ENCODE results near the gene RBM17. TPM values are rescaled to one million over a fixed set of nuclear protein-coding genes. Genes with fewer than 3 reads are reported as not detected.

RBM17 gene
- total and polyA plus RNA-seq, 2 of the 13 experiments (the other 11 are each of a cell fraction or from before 2014, with no cell fraction given), result 30.7 to 77.5 TPM

DNA sequence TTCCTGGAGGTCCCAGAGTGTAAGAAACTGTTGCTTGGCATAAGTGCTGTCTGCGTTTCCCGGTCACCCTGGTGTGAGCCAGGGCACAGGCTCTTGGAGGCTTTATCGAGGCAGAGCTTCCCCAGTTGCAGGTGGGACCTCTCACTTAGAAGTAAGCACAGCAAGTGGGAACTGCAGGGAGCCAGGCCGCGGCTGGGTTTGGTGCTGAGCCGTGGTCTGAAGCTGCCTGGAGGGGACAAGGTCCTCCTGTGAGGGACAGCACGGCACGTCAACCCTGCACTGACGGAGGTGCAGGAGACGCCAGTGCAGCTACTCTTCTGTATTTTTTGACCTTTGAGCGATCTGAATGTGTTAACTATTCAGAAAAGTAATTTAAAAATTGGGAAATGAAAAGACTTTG, 58.1 kb downstream of the RBM17 start (continued):
- TF ChIP-seq SATB2 (CRISPR knock-in tag; IDR thresholded peaks at IDR 0.05), result no peak
- TF ChIP-seq ZNF552 (CRISPR knock-in tag; IDR thresholded peaks at IDR 0.05; ENCODE audit: borderline replicate concordance), result no peak

DNA sequence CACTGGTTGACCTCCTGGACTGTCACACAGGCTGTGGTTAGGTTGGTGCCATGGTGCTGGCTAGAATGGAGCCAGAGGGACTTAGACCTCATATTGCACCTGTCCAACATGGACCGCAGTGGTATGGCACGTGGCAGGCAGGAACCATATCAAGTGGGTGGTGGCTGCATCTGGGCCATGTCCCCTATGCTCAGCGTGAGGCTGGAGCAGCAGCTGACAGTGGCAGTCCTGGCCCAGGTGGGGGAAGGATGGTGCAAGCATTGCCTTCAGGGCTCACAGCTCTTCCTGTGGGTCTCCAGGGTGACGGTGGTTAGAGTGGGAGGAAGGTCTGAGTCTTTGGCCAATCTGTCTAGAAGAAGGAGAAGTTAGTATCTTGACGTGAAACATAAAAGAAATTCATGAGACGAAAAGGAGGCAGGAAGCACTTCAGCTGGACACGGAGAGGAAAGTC, 59.4 kb downstream of the RBM17 start:
- Histone ChIP-seq H3K27ac (ENCODE audit: extremely low read length, insufficient read depth, low read length) (no peak overlapping the region), H3K4me2 (ENCODE audit: low read depth, low read length) (no peak overlapping the region), H3K4me3 (replicated peaks in 1 of 3; ENCODE audit: insufficient read depth in 1 of 3, low read depth in 2 of 3, low read length in 3 of 3) (no peak overlapping the region), H2AFZ (ENCODE audit: low read length) (no peak overlapping the region), H3K79me2 (ENCODE audit: insufficient read depth, low read length) (no peaks in the 10 kb centered on the region), H3K4me1 (ENCODE audit: insufficient read depth, low read length) (peaks cover 40% of the 10 kb centered on the region), H3K9ac (ENCODE audit: insufficient read depth, low read depth, low read length) (no peak overlapping the region), H3K9me3 (ENCODE audit: low read length) (no peaks in the 10 kb centered on the region), H3K36me3 (replicated peaks in 1 of 2; ENCODE audit: control insufficient read depth in 1 of 2, insufficient read depth in 2 of 2, low read length in 2 of 2) (no peaks in the 10 kb centered on the region), H3K27me3 (ENCODE audit: control insufficient read depth in 1 of 2, insufficient read depth in 2 of 2, low read length in 2 of 2) (peaks cover 0 to 26% of the 10 kb centered on the region in 2 experiments; a peak in 4 of 5 replicates), H4K20me1 (ENCODE audit: insufficient read depth, low read length) (no peaks in the 10 kb centered on the region)
- in situ Hi-C loops (cut with HindIII; ENCODE audit: extremely low pct_ligation_motif_present, low pct_unique_long_range_greater_than_20kb) (no loop called here), intact Hi-C loops (cut with micrococcal nuclease; ENCODE audit: unreplicated experiment) (no loop called here)
- WGBS (ENCODE audit: low lambda C conversion rate), result 78% methylated on average over 6 of the region's 7 CpGs
- ATAC-seq, result no peak
- ChIA-PET POLR2A (no interaction called here), CTCF (ENCODE audit: low intra/inter-chr PET ratio, low total read pairs) (no interaction called here)
- FAIRE-seq, result no peak
- DNase-seq (ENCODE audit: low spot score), result no peak
- BruUV-seq (replicated peaks), result no TSS peak
- TF ChIP-seq, protein P1, sequence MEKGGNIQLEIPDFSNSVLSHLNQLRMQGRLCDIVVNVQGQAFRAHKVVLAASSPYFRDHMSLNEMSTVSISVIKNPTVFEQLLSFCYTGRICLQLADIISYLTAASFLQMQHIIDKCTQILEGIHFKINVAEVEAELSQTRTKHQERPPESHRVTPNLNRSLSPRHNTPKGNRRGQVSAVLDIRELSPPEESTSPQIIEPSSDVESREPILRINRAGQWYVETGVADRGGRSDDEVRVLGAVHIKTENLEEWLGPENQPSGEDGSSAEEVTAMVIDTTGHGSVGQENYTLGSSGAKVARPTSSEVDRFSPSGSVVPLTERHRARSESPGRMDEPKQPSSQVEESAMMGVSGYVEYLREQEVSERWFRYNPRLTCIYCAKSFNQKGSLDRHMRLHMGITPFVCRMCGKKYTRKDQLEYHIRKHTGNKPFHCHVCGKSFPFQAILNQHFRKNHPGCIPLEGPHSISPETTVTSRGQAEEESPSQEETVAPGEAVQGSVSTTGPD (CRISPR knock-in tag; IDR thresholded peaks at IDR 0.05), result peak; percentile 34; the same call in 1 of the 2 replicates
- TF ChIP-seq ZNF460 (CRISPR knock-in tag; IDR thresholded peaks at IDR 0.05; ENCODE audit: borderline replicate concordance) (no peak), ZKSCAN1 (IDR thresholded peaks at IDR 0.05; ENCODE audit: low read length) (no peak), RNF2 (conservative IDR thresholded peaks at IDR 0.05; ENCODE audit: low read depth) (no peak), ZFY (CRISPR knock-in tag; IDR thresholded peaks at IDR 0.05) (no peak), HIVEP1 (CRISPR knock-in tag; IDR thresholded peaks at IDR 0.05) (no peak)
- TF ChIP-seq, protein P2, sequence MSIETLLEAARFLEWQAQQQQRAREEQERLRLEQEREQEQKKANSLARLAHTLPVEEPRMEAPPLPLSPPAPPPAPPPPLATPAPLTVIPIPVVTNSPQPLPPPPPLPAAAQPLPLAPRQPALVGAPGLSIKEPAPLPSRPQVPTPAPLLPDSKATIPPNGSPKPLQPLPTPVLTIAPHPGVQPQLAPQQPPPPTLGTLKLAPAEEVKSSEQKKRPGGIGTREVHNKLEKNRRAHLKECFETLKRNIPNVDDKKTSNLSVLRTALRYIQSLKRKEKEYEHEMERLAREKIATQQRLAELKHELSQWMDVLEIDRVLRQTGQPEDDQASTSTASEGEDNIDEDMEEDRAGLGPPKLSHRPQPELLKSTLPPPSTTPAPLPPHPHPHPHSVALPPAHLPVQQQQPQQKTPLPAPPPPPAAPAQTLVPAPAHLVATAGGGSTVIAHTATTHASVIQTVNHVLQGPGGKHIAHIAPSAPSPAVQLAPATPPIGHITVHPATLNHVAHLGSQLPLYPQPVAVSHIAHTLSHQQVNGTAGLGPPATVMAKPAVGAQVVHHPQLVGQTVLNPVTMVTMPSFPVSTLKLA (IDR thresholded peaks at IDR 0.05), result 0 out of 2 replicates have a peak, but pooled peaks have one; percentile 8
- TF ChIP-seq, protein P3, sequence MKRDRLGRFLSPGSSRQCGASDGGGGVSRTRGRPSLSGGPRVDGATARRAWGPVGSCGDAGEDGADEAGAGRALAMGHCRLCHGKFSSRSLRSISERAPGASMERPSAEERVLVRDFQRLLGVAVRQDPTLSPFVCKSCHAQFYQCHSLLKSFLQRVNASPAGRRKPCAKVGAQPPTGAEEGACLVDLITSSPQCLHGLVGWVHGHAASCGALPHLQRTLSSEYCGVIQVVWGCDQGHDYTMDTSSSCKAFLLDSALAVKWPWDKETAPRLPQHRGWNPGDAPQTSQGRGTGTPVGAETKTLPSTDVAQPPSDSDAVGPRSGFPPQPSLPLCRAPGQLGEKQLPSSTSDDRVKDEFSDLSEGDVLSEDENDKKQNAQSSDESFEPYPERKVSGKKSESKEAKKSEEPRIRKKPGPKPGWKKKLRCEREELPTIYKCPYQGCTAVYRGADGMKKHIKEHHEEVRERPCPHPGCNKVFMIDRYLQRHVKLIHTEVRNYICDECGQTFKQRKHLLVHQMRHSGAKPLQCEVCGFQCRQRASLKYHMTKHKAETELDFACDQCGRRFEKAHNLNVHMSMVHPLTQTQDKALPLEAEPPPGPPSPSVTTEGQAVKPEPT (CRISPR knock-in tag; IDR thresholded peaks at IDR 0.05; ENCODE audit: low read depth), result no peak

All from HepG2 (cell line).